NCI-H1930 (cell line): ENCODE measurements around the gene HS3ST2.

ENCODE experiments used
- DNase-seq, 2 experiments: peaks; one replicate each; lab custom pipeline; 2025; lab: John Stamatoyannopoulos, UW

Gene HS3ST2

GRCh38 chr16:22813948-22814710 lies at the start of gene HS3ST2:
HS3ST2 (plus strand) TSS chr16:22814162; CDS start chr16:22814611, 449 bp downstream.
- DNase-seq, result peak; percentile 32 to 59

DNA sequence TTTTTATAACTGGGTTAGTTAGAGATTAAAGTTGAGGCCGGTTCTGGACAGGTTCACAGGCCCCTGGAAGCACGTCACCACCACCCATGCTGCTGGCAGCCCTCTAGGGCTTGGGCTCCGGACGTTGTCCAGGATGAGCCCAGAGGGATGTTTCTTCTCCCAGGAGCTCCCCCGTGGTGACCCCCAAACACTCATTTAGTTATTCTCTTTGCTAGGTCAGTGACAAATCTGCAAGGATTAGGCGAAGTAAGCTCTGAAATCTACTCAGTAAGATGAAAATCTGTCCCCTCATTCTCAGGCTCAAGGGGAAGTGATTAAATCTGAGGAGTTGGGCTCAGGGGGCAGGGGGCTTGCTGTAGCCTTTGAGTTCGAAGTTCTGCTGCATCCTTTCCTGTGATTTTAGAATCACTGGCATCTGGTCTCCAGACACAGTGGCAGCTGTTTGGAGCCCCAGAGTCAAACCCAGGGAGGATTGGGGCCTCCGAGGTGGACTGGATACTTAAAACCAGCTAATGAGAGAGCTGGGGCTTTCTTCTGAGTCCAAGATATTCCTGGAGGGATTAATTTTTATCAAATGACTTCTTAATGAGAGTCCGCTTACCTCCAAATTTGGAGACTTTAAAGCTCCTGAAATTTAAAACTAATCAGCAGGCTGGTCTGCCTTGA lies 49.2 kb upstream of the HS3ST2 start:
- no peak for DNase-seq

- DNase-seq, result no peak
Observed at GRCh38 chr16:22765479-22765878, 48.5 kb upstream of the HS3ST2 start.

- no peak for DNase-seq
Observed at GRCh38 chr16:22770866-22771265, 43.1 kb upstream of the HS3ST2 start.

DNA sequence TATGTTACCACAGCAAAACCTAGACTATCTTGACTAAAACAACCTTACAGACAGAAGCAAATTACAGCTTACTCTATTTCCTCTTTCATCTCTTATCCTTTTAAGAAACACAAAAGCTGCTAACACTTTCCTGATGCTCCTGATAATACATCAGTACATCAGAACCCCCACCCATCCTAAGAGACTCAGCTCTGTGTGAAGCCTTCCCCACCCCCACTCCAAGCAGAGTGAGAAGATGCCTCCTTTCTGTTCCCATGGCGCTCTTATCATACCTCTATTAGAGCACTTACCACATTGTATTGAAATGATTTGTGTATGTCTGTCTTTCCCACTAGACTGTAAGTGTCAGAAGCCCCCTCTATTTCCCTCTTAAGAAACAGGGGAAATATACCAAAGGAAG lies 42.4 kb upstream of the HS3ST2 start:
- no peak for DNase-seq

DNA sequence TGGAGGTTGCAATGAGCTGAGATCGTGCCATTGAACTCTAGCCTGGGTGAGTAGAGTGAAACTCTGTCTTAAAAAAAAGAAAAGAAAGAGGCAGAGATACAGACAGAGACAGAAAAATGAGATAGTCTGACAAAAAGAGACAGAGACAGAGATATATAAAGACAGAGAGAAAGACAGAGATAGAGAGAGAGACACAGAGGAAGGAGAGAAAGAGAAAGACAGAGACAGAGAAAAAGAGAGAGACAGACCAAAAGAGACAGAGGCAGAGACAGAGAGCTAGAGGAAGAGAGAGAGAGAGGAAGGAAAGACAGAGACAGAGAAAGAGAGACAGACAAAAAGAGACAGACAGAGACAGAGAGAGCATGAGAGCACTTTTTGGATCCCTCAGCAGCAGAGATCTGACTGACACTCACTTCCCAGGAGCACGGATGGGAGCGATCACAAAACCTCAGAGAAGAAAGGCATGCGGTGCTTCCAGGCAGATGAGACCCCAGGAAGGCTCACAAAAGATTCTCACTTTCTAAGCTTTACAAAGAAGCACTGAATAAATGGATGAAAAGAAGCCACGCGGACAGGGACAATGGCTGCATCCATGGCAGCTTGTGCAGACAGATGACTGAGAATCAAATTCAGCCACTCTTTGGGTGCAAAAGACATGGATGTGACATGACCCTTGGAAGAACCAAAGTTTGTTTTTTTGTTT lies 38.6 kb upstream of the HS3ST2 start:
- no peak for DNase-seq

DNA sequence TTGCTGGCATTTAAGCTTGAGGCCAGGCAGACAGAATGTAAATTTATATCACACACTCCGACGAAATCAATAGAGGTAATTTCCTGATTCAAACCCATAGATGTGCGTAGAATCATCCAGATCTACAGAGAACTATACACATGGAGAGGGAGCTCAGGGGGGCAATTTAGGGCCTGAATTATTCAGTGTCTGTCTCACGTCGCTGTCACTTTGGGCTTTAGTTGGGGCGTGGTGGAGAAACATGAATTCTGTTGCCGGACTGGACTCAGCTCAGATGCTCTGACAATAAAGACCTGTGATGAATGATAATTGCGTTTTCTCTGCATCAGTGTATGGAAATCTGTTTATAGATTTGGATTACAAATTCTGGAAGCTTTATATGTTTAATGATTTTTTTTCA lies 32.5 kb upstream of the HS3ST2 start:
- DNase-seq, result no peak

- DNase-seq, result no peak
Observed at GRCh38 chr16:22782314-22782713, 31.6 kb upstream of the HS3ST2 start.

DNA sequence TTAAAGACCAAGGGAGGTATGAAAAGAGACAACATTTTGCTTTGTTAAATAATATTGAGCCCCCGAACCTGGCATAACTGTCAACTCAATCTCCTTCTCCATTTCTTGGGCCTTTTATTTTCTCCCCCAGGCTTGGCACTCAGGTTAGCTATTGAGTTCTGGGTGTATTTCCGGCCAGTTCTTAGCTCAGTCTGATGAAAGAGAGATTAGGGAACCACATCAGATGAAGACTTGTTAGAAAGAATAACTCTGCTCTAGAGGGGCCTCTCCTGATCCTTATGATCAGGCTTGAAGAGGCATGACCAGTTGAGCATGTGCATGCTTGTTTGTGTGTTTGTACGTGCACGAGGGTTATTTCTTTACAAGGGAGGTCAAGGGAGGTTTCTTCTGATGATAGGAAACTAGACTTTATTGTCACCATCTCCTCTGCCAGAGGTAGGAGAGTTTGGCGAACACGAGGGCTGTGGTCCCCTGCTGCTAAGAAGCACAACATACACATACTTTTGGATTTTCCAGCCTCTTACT lies 29.2 kb upstream of the HS3ST2 start:
- no peak for DNase-seq

DNA sequence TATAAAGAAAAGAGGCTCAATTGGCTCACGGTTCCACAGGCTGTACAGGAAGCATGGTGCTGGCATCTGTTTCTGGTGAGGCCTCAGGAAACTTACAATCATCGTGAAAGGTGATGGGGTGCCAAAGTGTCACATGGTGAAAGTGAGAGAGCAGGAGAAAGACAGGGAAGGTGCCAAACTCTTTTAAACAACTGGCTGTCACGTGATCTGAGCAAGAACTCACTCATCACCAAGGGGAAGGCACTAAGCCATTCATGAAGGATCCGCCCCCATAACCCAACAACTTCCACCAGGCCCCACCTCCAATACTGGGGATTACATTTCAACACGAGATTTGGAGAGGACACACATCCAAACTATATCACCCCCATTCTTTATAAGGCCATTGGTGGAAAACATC lies 28.4 kb upstream of the HS3ST2 start:
- no peak for DNase-seq

DNA sequence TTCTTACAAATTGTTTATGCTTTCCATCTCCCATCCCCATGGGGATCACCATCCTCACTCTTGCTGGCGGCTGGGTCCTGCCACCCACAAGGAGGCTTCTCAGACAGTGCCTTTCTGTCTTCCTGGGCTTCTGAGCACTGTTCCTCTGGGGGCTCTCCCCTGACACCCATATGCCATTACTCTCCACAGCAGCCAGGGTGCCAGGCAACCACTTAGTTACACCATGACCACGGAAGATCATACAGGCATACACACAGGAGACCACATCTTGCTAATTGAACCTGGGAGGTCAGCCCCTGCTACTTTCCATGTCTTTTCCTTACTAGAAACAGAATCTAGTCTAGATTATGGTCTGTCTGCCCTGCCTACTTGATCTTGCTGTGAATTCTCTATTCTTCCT lies 27.7 kb upstream of the HS3ST2 start:
- DNase-seq, result no peak

DNA sequence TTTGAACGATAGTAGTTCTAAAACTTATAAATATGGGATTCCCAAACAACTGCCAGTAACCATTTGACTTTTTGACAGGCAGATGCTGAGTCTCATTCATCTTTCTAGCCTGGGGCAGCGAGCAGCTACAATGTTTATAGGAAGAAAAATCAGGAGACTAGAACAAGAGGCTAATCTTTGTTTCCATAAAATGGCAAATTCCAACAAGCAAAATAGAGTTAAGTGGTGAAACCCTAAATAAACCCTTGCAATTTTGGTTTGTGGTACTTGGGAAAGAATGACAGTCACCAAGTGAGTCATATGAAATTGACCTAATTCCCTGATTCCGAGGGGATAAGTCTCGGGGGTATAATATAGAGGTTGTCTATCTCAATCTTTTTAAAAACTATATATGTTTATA lies 27.3 kb upstream of the HS3ST2 start:
- no peak for DNase-seq

DNA sequence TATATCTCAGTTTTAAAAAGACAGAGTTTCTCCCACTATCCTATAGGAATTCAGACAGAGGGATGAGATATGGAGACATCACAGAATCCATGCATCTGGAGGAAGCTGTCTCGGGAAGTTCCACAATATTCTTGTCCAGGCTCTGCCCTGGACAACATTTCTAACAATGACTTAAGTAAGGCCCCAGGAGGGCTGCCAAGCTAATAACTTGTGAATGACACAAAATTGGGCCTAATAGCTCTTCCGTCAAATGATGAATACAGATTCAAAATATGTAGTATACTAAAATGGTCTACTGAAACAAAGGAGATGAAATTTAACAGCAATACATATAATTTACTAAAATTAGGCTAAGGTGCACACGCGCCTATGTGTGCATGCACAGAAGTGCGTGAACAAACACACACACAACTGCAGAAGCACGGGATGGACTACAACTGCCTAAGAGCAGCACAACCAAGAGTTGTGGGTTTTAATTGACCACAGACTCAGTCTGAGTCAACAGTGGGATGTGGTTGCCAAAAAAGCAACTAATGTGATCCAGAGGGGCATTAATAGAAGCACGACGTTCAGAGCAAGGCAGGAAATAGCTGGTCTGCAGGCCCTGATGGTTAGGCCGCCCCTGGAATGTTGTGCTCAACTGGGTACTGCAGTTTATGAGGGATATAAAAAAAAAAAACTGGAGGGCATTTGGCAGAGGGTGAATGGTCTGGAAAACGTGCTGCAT lies 26.3 kb upstream of the HS3ST2 start:
- no peak for DNase-seq

DNA sequence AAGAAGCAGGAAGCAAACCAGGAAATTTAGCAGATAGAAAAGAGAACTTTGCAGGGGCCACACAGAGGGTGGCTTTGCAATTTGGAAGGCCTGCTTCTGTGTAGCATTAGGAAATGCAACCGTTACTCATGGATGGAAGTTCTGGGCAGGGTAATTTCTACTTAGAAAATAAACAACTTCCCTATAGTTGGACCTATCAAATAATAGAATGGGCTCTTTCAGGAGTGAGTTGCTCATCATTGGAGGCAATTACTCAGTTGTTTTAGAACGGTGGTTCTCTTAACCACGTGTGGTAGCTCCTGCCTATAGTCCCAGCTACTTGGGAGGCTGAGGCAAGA lies 25.8 kb upstream of the HS3ST2 start:
- no peak for DNase-seq

GRCh38 chr16:22789281-22789945 lies 24.5 kb upstream of the HS3ST2 start:
- no peak for DNase-seq

GRCh38 chr16:22797551-22797950 lies 16.4 kb upstream of the HS3ST2 start:
- no peak for DNase-seq

DNA sequence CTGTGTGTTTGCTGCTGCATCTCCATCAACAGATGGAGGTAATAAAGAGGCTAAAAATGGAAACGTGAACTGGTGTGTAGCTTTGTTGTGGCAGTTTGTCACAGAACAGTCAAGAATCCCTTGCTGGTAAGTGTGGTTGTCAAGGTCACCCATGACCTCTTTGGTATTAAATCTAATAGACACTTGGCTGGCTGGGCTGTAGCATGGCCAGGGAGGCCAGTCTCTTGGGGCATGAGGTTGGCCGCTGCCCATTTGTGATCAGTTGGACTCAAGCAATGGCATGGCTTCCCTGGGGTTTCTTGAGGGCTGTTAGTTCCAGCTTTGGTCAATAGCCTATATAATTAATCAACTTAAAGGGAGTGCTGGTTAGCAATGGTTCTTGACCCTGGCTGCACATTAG lies 14.8 kb upstream of the HS3ST2 start:
- DNase-seq, result no peak

DNA sequence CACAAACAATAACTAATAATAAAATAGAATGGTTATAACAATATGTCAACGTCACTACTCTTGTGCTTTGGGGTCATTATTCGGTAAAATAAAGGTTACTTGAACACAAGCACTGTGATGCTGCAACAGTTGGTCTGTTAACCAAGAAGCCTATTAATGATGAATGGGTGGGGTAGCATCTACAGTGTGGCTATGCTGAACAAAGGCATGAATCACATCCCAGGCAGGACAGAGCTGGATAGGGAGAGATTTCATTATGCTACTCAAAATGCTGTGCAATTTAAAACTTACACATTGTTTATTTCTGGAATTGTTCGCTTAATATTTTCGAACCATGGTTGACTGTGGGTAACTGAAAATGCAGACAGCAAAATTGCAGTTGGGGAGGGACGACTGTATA lies 9.1 kb upstream of the HS3ST2 start:
- DNase-seq, result no peak

GRCh38 chr16:22805326-22805725 lies 8.6 kb upstream of the HS3ST2 start:
- DNase-seq, result no peak

DNA sequence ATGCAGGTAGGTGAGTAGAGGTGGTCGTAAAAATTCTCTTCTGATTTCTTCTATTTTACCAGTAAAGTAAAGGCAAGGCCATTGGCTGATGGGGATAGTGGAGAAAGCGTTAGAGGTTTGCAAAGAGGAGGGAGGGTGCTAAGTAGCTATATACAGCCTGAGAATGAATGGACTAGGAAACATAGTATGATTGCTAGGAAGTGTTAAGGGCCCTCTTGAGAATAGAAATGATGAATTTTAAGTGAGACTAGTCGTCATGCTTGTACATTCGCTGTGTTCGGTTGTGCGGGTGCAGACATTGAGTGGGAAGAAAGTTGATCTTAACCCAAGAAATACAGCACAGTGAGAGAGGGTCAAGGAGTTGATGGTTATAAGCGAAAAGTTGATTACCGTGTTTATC lies 7.2 kb upstream of the HS3ST2 start:
- DNase-seq, result no peak

DNA sequence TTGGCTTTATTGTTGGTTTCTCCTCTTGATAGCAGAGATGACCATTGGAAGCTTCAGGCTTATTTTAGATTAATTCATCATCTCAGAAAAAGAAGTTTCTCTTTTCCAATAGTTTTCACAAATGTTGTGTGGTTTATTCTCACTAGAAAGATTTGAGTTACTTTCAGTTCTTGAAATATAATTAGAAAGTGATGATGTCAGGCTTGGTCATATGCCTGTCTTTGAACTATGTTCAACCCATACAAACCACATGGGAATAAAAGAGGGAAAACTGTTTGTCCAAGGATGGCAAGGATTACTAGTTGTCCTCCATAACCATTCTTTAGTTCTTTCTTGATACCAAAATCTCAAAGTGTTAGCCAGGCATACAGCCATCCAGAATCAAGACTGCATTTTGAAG lies 3.7 kb upstream of the HS3ST2 start:
- DNase-seq, result no peak
